Cardiac fibroblast (primary cell): ENCODE data around the gene ZNF19.

Experiments
- DNase-seq, 2 donors: peaks; one replicate each; pipeline versions ENCODE4 v3.0.0 to v3.0.0-alpha.2; 2010; ENCODE audit warnings: low read depth in 2 of 2
- H3K4me3 ChIP-seq, 2 donors: replicated peaks in 1 of 2; 1 replicate in 1 of 2; 2 replicates in 1 of 2; pipeline ENCODE4 v1.5.1; 2011; ENCODE audit warnings: low read depth in 2 of 2, low read length in 2 of 2, mild to moderate bottlenecking in 2 of 2, moderate library complexity in 1 of 2
- CTCF ChIP-seq: IDR thresholded peaks from one replicate; pipeline ENCODE4 v1.5.1; 2011; ENCODE audit warnings: low read depth, mild to moderate bottlenecking, low read length, inconsistent platforms

ZNF19 gene

GRCh38 chr16:71428385-71428784 is 60.7 kb downstream of the ZNF19 start:
- H3K4me3 ChIP-seq = no peak overlapping the region
- TF ChIP-seq CTCF = no peak
- DNase-seq = no peak

GRCh38 chr16:71426880-71427615 is 62.1 kb downstream of the ZNF19 start:
- DNase-seq = no peak
- no peak overlapping the region for H3K4me3 ChIP-seq
- no peak for TF ChIP-seq CTCF

GRCh38 chr16:71426069-71426879 is 62.9 kb downstream of the ZNF19 start:
- no peak for TF ChIP-seq CTCF
- peak overlapping the region; percentile 26 to 55 for H3K4me3 ChIP-seq
- DNase-seq = peak; percentile 78 to 94

GRCh38 chr16:71425746-71426068 is 63.4 kb downstream of the ZNF19 start:
- no peak for TF ChIP-seq CTCF
- peak overlapping the region in 1 of 2 donors; percentile 55 for H3K4me3 ChIP-seq

GRCh38 chr16:71424626-71425025 is 64.5 kb downstream of the ZNF19 start:
- no peak for DNase-seq
- no peak overlapping the region for H3K4me3 ChIP-seq
- no peak for TF ChIP-seq CTCF

More at GRCh38 chr16:71425746-71426068, 63.4 kb downstream of the ZNF19 start:
- no peak for DNase-seq

- TF ChIP-seq CTCF = no peak
- no peak for DNase-seq
- no peak overlapping the region for H3K4me3 ChIP-seq
These were observed 65.3 kb downstream of the ZNF19 start for GRCh38 chr16:71423865-71424264.
